Measurements from ENCODE around the gene DHTKD1. TPM values are rescaled to one million over a fixed set of nuclear protein-coding genes. Genes with fewer than 3 reads are reported as not detected.
"Not testable (repeated sequence)": the region's sequence is repeated elsewhere in the genome, so short reads cannot be mapped to it uniquely, and the experiment has no call there.

DHTKD1 gene
- total and polyA plus RNA-seq, 10 of the 15 experiments (the other 5 are each of a cell fraction or from before 2014, with no cell fraction given): 11.3 to 35.0 (median 26.9) TPM

DNA sequence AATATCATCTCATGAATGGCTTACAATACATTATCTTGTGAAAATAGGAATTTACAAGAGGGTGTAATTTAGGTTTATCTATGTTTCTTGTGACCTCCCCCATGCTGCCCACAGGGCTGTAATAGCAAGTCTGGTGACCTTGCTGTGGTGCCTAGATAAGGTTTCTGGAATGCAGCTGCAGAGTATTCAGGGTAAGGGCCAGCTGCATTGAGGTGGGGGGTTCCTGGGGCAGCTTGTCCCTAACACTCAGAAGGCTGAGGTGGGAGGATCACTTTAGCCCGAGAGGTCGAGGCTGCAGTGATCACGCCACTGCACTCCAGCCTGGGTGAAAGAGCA lies 5.3 kb upstream of the DHTKD1 start (continued):
- TF ChIP-seq EP300 (IDR thresholded peaks at IDR 0.05; ENCODE audit: borderline replicate concordance in 1 of 2, control insufficient read depth in 1 of 2, low read depth in 2 of 2, low read length in 2 of 2): no peak
- TF ChIP-seq, protein P1, sequence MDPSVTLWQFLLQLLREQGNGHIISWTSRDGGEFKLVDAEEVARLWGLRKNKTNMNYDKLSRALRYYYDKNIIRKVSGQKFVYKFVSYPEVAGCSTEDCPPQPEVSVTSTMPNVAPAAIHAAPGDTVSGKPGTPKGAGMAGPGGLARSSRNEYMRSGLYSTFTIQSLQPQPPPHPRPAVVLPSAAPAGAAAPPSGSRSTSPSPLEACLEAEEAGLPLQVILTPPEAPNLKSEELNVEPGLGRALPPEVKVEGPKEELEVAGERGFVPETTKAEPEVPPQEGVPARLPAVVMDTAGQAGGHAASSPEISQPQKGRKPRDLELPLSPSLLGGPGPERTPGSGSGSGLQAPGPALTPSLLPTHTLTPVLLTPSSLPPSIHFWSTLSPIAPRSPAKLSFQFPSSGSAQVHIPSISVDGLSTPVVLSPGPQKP (IDR thresholded peaks at IDR 0.05; ENCODE audit: low read depth, low read length): no peak
- no peak for TF ChIP-seq EZH2 (IDR thresholded peaks at IDR 0.05; ENCODE audit: borderline replicate concordance, control insufficient read depth, low read depth, low read length)

DNA sequence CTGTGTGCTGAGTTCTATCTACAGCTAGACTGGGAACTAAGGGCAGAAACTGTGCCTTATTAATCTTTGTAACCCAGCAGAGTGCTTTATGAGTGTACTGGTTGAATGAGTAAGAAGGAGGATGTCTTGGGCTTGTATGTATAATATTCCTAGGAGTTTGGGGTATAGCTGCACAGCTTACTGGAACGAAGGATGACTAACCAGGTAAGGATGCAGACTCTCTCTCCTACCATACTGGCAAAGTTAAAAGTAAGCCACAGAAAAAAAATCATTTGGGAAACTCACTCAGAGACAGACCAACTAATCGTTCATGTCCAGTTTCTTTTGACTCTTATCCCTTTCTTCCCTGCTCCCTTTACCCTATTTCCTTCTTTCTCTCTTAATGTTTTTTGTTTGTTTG lies 1.4 kb upstream of the DHTKD1 start:
- ChIA-PET POLR2A (interaction anchor here (1.2 kb wide), 1 partner anchor 13 kb away, joined by 3 read pairs; no protein-coding TSS in a partner anchor), RAD21 (ENCODE audit: unreplicated experiment) (interaction anchor here (0.6 to 4.7 kb wide), 3 partner anchors 17 to 582 kb away, joined by 3 to 40 read pairs (median 8); partner anchors contain the start of gene UPF2), SMC1A (ENCODE audit: uncharacterized antibody, unreplicated experiment) (interaction anchor here (1.0 to 6.0 kb wide), 4 partner anchors 12 to 24 kb away, joined by 3 to 64 read pairs (median 20); partner anchors contain the start of gene UPF2), CTCF (interaction anchor here (1.8 kb wide), 1 partner anchor 24 kb away, joined by 4 read pairs; no protein-coding TSS in a partner anchor)
- Histone ChIP-seq H3K4me2 (ENCODE audit: control insufficient read depth, insufficient read depth) (no peak overlapping the region), H3K79me2 (ENCODE audit: control insufficient read depth, insufficient read depth, low read length) (peaks cover 34% of the 10 kb centered on the region), H3K4me1 (ENCODE audit: control insufficient read depth, insufficient read depth, low read length) (peaks cover 4% of the 10 kb centered on the region), H3K9me3 (replicated peaks; ENCODE audit: control insufficient read depth, insufficient read depth, low read length) (no peaks in the 10 kb centered on the region), H3K36me3 (ENCODE audit: control insufficient read depth in 2 of 2, insufficient read depth in 2 of 2, low read length in 1 of 2) (no peaks in the 10 kb centered on the region), H3K9ac (ENCODE audit: control insufficient read depth, insufficient read depth, low read length) (no peak overlapping the region), H3K4me3 (no peak overlapping the region), H3K27me3 (replicated peaks in 1 of 2; ENCODE audit: control insufficient read depth in 2 of 2, insufficient read depth in 2 of 2, low read length in 1 of 2) (no peaks in the 10 kb centered on the region), H2AFZ (ENCODE audit: control insufficient read depth, low read depth, low read length) (no peak overlapping the region), H4K20me1 (ENCODE audit: control insufficient read depth, insufficient read depth) (no peaks in the 10 kb centered on the region), H3K27ac (ENCODE audit: control insufficient read depth, insufficient read depth) (no peak overlapping the region)
- no peak for DNase-seq (ENCODE audit: low read depth, low spot score)
- in situ Hi-C loops (cut with MboI) (no loop called here), intact Hi-C loops (cut with micrococcal nuclease; ENCODE audit: unreplicated experiment) (no loop called here)
- WGBS (ENCODE audit: insufficient coverage, insufficient replicate concordance, low lambda C conversion rate, missing lambda C conversion rate): 75% methylated on average over 2 of the region's 2 CpGs
- TF ChIP-seq JUND (IDR thresholded peaks at IDR 0.05; ENCODE audit: low read depth, low read length) (no peak), SP1 (IDR thresholded peaks at IDR 0.05; ENCODE audit: low read depth, low read length) (no peak), SIN3A (IDR thresholded peaks at IDR 0.05; ENCODE audit: low read depth, low read length) (no peak), TARDBP (IDR thresholded peaks at IDR 0.05; ENCODE audit: borderline replicate concordance) (no peak), PAX8 (IDR thresholded peaks at IDR 0.05) (no peak), NFYA (IDR thresholded peaks at IDR 0.05; ENCODE audit: borderline replicate concordance, low read depth, low read length) (no peak), NFIC (IDR thresholded peaks at IDR 0.05; ENCODE audit: low read depth, low read length) (no peak)
- no TSS peak for BruUV-seq (replicated peaks)
- FAIRE-seq: no peak
- ATAC-seq: no peak

DNA sequence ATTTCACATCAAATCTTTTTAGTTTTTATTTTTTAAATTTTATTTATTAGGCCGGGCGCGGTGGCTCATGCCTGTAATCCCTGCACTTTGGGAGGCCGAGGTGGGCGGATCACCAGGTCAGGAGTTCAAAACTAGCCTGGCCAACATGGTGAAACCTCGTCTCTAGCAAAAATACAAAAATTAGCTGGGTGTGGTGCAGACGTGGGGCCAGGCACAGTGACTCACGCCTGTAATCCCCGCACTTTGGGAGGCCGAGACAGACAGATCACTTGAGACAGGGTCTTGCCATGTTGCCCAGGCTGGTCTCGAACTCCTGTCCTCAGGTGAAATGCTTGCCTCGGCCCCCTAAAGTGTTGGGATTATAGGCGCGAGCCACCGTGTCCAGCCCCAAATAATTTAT lies 2.7 kb downstream of the DHTKD1 start:
- H3K36me3 ChIP-seq (ENCODE audit: control insufficient read depth in 2 of 2, insufficient read depth in 2 of 2, low read length in 1 of 2); H3K4me3 ChIP-seq; BruUV-seq (replicated peaks); FAIRE-seq; H3K27me3 ChIP-seq (replicated peaks in 1 of 2; ENCODE audit: control insufficient read depth in 2 of 2, insufficient read depth in 2 of 2, low read length in 1 of 2); H2AFZ ChIP-seq (ENCODE audit: control insufficient read depth, low read depth, low read length); H3K9me3 ChIP-seq (replicated peaks; ENCODE audit: control insufficient read depth, insufficient read depth, low read length); H3K27ac ChIP-seq (ENCODE audit: control insufficient read depth, insufficient read depth); intact Hi-C loops (cut with micrococcal nuclease; ENCODE audit: unreplicated experiment); DNase-seq (ENCODE audit: low read depth, low spot score); H4K20me1 ChIP-seq (ENCODE audit: control insufficient read depth, insufficient read depth); H3K9ac ChIP-seq (ENCODE audit: control insufficient read depth, insufficient read depth, low read length); ATAC-seq; in situ Hi-C loops (cut with MboI): not testable (repeated sequence)
- CTCF ChIA-PET: interaction anchor here (1.9 to 2.5 kb wide), 2 partner anchors 21 to 30 kb away, joined by 5 to 8 read pairs; no protein-coding TSS in a partner anchor
- SMC1A ChIA-PET (ENCODE audit: uncharacterized antibody, unreplicated experiment): interaction anchor here (0.6 to 6.0 kb wide), 5 partner anchors 9 to 28 kb away, joined by 3 to 64 read pairs (median 31); partner anchors contain the start of gene UPF2
- 96% methylated on average over 15 of the region's 15 CpGs for WGBS (ENCODE audit: insufficient coverage, insufficient replicate concordance, low lambda C conversion rate, missing lambda C conversion rate)
- peaks cover 46% of the 10 kb centered on the region for H3K79me2 ChIP-seq (ENCODE audit: control insufficient read depth, insufficient read depth, low read length)
- RAD21 ChIA-PET (ENCODE audit: unreplicated experiment): interaction anchor here (1.1 to 4.7 kb wide), 2 partner anchors 29 to 51 kb away, joined by 4 to 40 read pairs; partner anchors contain the start of gene UPF2
- peak overlapping the region; percentile 86 for H3K4me2 ChIP-seq (ENCODE audit: control insufficient read depth, insufficient read depth)
- peaks cover 30% of the 10 kb centered on the region for H3K4me1 ChIP-seq (ENCODE audit: control insufficient read depth, insufficient read depth, low read length)
- POLR2A ChIA-PET: interaction anchor here (1.2 to 4.3 kb wide), 2 partner anchors 29 to 57 kb away, joined by 3 to 35 read pairs; partner anchors contain the start of gene UPF2
